A549 (cell line): ENCODE results near the gene RGL4. TPM values are rescaled to one million over a fixed set of nuclear protein-coding genes. Genes with fewer than 3 reads are reported as not detected.

Source experiments
- ATAC-seq, 2 experiments: fragments of 200-7000 bp in 1 of 2; fragments of >200 bp in 1 of 2; cut with Nextera tagmentation in 1 of 2; cut with Tn5 transposase in 1 of 2; 3 replicates each; pipeline versions ENCODE4 v1.8.0 to v1.9.1; 2018 to 2020; ENCODE audit warnings: mild to moderate bottlenecking in 1 of 2, moderate library complexity in 1 of 2
- CTCF ChIA-PET: fragments of 300-600 bp; sonication (Branson Sonifier 250); formaldehyde crosslinking; extraction: SDS; loops from one replicate; lab custom pipeline; 2021; ENCODE audit warnings: antibody characterized with exemption, inconsistent platforms; lab: Yijun Ruan, JAX
- POLR2A ChIA-PET: fragments of 350-600 bp; formaldehyde crosslinking; extraction: SDS; loops from one replicate; lab custom pipeline; 2021; ENCODE audit warnings: antibody characterized with exemption, inconsistent platforms; lab: Yijun Ruan, JAX
- DNase-seq, 2 experiments: peaks; one replicate each; pipeline versions ENCODE4 v3.0.0 to v3.0.0-alpha.2; 2011 to 2016; ENCODE audit warnings: low read depth in 1 of 2, low spot score in 1 of 2
- FAIRE-seq: peaks from 2 replicates; lab custom pipeline; 2011; peaks lifted over from hg19 to GRCh38; lab: Jason Lieb, UNC
- H3K27ac ChIP-seq, 2 experiments: fragments of >200 bp; sonication (Bioruptor Twin); formaldehyde crosslinking; 3 replicates each; pipeline ENCODE4 v1.5.1; 2016 to 2017
- H3K4me1 ChIP-seq: fragments of >200 bp; sonication (Bioruptor Twin); formaldehyde crosslinking; 3 replicates; pipeline ENCODE4 v1.6.1; 2016
- H3K4me2 ChIP-seq: fragments of >200 bp; sonication (Bioruptor Twin); formaldehyde crosslinking; 3 replicates; pipeline ENCODE4 v1.6.1; 2016
- H3K4me3 ChIP-seq: fragments of >200 bp; sonication (Bioruptor Twin); formaldehyde crosslinking; 3 replicates; pipeline ENCODE4 v1.5.1; 2016
- H3K9me3 ChIP-seq: fragments of >200 bp; sonication (Bioruptor Twin); formaldehyde crosslinking; 3 replicates; pipeline ENCODE4 v1.6.1; 2016
- ATOH8 ChIP-seq: fragments of 250-450 bp; sonication (Bioruptor Pico); IDR thresholded peaks from 2 replicates; pipeline ENCODE4 v1.5.0; 2020; ENCODE audit warnings: low read depth, mild to moderate bottlenecking, moderate library complexity
- E2F6 ChIP-seq: IDR thresholded peaks from 2 replicates; pipeline ENCODE4 v1.6.1; 2012; ENCODE audit warnings: low read depth, borderline replicate concordance
- EHMT2 ChIP-seq: fragments of 200-600 bp; sonication (generic); IDR thresholded peaks from 2 replicates; pipeline ENCODE4 v1.6.1; 2016; ENCODE audit warnings: antibody characterized with exemption, low read depth, mild to moderate bottlenecking, moderate library complexity
- ESRRA ChIP-seq: fragments of 150-350 bp; IDR thresholded peaks from 2 replicates; pipeline ENCODE4 v1.6.1; 2014; ENCODE audit warnings: mild to moderate bottlenecking, low read length, borderline replicate concordance
- FOSB ChIP-seq: fragments of 250-450 bp; sonication (Bioruptor Pico); IDR thresholded peaks from 2 replicates; pipeline ENCODE4 v1.5.0; 2020; ENCODE audit warnings: mild to moderate bottlenecking, moderate library complexity
- FOSL2 ChIP-seq, 2 experiments: fragments of 450-650 bp in 1 of 2; fragments of >200 bp in 1 of 2; sonication (Bioruptor Twin) in 1 of 2; formaldehyde crosslinking; IDR thresholded peaks; 2 replicates each; pipeline versions ENCODE4 v1.5.0 to v1.6.1; 2016 to 2020; ENCODE audit warnings: mild to moderate bottlenecking in 1 of 2, moderate library complexity in 1 of 2
- JUN ChIP-seq, 2 experiments: fragments of >200 bp; sonication (Bioruptor Twin); formaldehyde crosslinking; IDR thresholded peaks; 2 replicates in 1 of 2; 3 replicates in 1 of 2; pipeline ENCODE4 v1.6.1; 2016 to 2017
- MAZ ChIP-seq: fragments of 150-350 bp; IDR thresholded peaks from 2 replicates; pipeline ENCODE4 v1.6.1; 2014; ENCODE audit warnings: antibody characterized with exemption, low read depth, low read length, borderline replicate concordance
- MYC ChIP-seq: IDR thresholded peaks from 2 replicates; pipeline ENCODE4 v1.6.1; 2012; ENCODE audit warnings: mild to moderate bottlenecking, inconsistent platforms, low read length, improper control_type of control experiment, borderline replicate concordance
- NFE2L2 ChIP-seq: fragments of 150-350 bp; conservative IDR thresholded peaks from 2 replicates; pipeline ENCODE4 v1.6.1; 2014; ENCODE audit warnings: low read length
- PBX3 ChIP-seq: IDR thresholded peaks from 2 replicates; pipeline ENCODE4 v1.6.1; 2012
- PHF8 ChIP-seq: fragments of 200-600 bp; sonication (generic); IDR thresholded peaks from 2 replicates; pipeline ENCODE4 v1.6.1; 2016; ENCODE audit warnings: low read depth, mild to moderate bottlenecking, antibody characterized with exemption, moderate library complexity, borderline replicate concordance
- RAD21 ChIP-seq, 2 experiments: fragments of >200 bp in 1 of 2; sonication (Bioruptor Twin) in 1 of 2; formaldehyde crosslinking in 1 of 2; IDR thresholded peaks in 1 of 2; conservative IDR thresholded peaks in 1 of 2; 2 replicates in 1 of 2; 3 replicates in 1 of 2; pipeline ENCODE4 v1.6.1; 2012 to 2018; ENCODE audit warnings: inconsistent platforms in 1 of 2
- ZNF302 ChIP-seq: fragments of 250-450 bp; sonication (Bioruptor Pico); IDR thresholded peaks from 2 replicates; pipeline ENCODE4 v1.9.0; 2021; ENCODE audit warnings: inconsistent platforms, mild to moderate bottlenecking, moderate library complexity
- ZSCAN20 ChIP-seq: fragments of 250-450 bp; sonication (Bioruptor Pico); IDR thresholded peaks from 2 replicates; pipeline ENCODE4 v1.8.0; 2022; ENCODE audit warnings: mild to moderate bottlenecking, moderate library complexity
- WGBS: methylation state at CpG from one replicate; pipeline ENCODE4 v1.1.6; 2017; ENCODE audit errors: missing lambda C conversion rate; 5-methylcytosine and 5-hydroxymethylcytosine counted together
- polyA plus RNA-seq, 4 experiments: library from polyadenylated mRNA; depleted of rRNA in 3 of 4; stranded (reverse); fragments of >200 nt; fragmentation: RNase III in 1 of 4; extraction: RNeasy Plus Mini Kit Qiagen cat#74134 plus additional on column Dnase treatment in 1 of 4; gene quantifications; 2 replicates in 3 of 4; 3 replicates in 1 of 4; pipeline ENCODE4 v1.2.3, GENCODE V29; 2011 to 2017
- TF ChIP-seq, protein P1 (sequence below): fragments of >200 bp; sonication (Bioruptor Twin); formaldehyde crosslinking; IDR thresholded peaks from 2 replicates; pipeline ENCODE4 v1.6.1; 2016
- TF ChIP-seq, protein P2 (sequence below): fragments of >200 bp; sonication (Bioruptor Twin); formaldehyde crosslinking; IDR thresholded peaks from 3 replicates; pipeline ENCODE4 v1.6.1; 2016

The RGL4 gene
- polyA plus RNA-seq, 2 of the 4 experiments (the other 2 are of a cell fraction): not detected

DNA sequence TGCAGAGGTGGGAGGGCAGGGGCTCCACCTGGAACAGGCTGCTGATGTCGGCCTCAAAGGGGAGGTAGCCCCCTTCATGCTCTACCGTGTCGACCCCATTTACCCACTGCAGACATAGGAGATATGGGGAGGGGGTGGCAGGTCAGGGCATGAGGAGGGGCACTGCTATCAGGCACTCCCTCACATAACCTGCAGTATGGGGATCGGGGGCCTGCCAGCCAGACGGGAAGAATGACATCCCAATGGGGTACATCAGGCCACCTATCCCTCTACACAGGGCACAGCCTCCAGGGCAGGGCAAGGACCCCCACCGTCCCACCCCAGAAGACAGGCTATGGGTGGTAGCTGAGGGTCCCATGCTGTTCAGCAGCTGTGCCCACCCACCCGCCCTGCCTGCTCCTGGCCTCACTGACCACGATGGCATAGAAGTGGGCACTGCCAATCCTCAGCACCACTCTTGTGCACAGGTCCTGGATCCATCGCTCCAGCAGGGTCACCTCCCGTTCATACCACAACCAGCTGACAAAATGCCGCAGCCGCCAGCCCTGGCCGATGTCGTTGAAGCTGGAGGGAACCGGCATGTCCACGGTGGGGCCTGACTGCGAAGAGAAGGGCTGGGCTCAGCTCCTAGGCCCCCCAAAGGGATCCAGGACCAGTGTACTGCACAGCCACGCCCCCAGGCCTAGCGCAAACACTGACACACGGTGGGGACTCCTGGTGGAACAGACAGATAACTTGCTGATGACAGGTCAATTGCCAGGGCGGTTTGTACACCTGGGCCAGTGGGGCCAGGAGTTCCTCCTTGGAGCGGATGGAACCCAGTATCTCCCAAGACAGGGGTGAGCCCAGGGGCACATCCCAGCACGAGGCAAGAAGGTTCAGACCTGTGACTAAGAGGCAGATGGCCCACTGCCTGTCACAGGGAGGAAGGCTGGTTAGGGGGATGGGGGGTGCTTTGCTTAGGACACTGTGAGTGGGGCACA lies 24.1 kb downstream of the RGL4 start:
- WGBS: 97% methylated on average over 3 of the region's 23 CpGs
- no peak for TF ChIP-seq PBX3
- TF ChIP-seq FOSB (CRISPR knock-in tag): no peak
- TF ChIP-seq ZSCAN20: no peak
- TF ChIP-seq EHMT2: no peak
- TF ChIP-seq MAZ: no peak
- TF ChIP-seq FOSL2 (IDR thresholded peaks at IDR 0.05): no peak
- no peak for TF ChIP-seq FOSL2 (CRISPR knock-in tag; IDR thresholded peaks at IDR 0.05)
- no peak for TF ChIP-seq ESRRA
- TF ChIP-seq ZNF302 (CRISPR knock-in tag): no peak
- TF ChIP-seq ATOH8: no peak
- no peak for TF ChIP-seq PHF8
- no peak for TF ChIP-seq RAD21 (conservative IDR thresholded peaks at IDR 0.05 in 1 of 2, IDR thresholded peaks at IDR 0.05 in 1 of 2)
- TF ChIP-seq, protein P1, sequence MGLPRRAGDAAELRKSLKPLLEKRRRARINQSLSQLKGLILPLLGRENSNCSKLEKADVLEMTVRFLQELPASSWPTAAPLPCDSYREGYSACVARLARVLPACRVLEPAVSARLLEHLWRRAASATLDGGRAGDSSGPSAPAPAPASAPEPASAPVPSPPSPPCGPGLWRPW: no peak
- TF ChIP-seq, protein P2, sequence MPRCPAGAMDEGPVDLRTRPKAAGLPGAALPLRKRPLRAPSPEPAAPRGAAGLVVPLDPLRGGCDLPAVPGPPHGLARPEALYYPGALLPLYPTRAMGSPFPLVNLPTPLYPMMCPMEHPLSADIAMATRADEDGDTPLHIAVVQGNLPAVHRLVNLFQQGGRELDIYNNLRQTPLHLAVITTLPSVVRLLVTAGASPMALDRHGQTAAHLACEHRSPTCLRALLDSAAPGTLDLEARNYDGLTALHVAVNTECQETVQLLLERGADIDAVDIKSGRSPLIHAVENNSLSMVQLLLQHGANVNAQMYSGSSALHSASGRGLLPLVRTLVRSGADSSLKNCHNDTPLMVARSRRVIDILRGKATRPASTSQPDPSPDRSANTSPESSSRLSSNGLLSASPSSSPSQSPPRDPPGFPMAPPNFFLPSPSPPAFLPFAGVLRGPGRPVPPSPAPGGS: no peak
- no peak for TF ChIP-seq JUN (IDR thresholded peaks at IDR 0.05)
- no peak for TF ChIP-seq MYC
- no peak for TF ChIP-seq NFE2L2
- DNase-seq: no peak
- no peak for FAIRE-seq
- Histone ChIP-seq H3K27ac (no peak overlapping the region), H3K9me3 (no peaks in the 10 kb centered on the region), H3K4me3 (no peak overlapping the region), H3K4me2 (no peak overlapping the region), H3K4me1 (no peaks in the 10 kb centered on the region; the same call in 2 of the 3 replicates)
- ChIA-PET POLR2A (no interaction called here), CTCF (no interaction called here)
- ATAC-seq: no peak

GRCh38 chr22:23715806-23716375 lies 25.1 kb downstream of the RGL4 start:
- no peak for TF ChIP-seq E2F6
- ATAC-seq (no peak), DNase-seq (no peak), FAIRE-seq (no peak)
- Histone ChIP-seq H3K27ac (no peak overlapping the region), H3K4me2 (peak overlapping the region; percentile 69), H3K4me3 (peak overlapping the region; percentile 69; the same call in 2 of the 3 replicates), H3K4me1 (no peaks in the 10 kb centered on the region; the same call in 2 of the 3 replicates), H3K9me3 (no peaks in the 10 kb centered on the region)
- POLR2A ChIA-PET: no interaction called here
- 93% methylated on average over 15 of the region's 18 CpGs for WGBS
- CTCF ChIA-PET: no interaction called here
